Fibroblast of skin of right biceps (primary cell): Measurements from ENCODE around the gene YAE1.
A peak's percentile ranks its signal among the peaks of the same experiment; 100 is the strongest.
"Not testable (repeated sequence)": the region's sequence is repeated elsewhere in the genome, so short reads cannot be mapped to it uniquely, and the experiment has no call there.

Source experiments
- DNase-seq: peaks from one replicate; pipeline ENCODE4 v3.0.0-alpha.2; 2013

Gene YAE1

GRCh38 chr7:39566023-39566921, at the start of gene YAE1:
YAE1 (plus strand) TSS chr7:39566404; CDS start chr7:39566419, 15 bp downstream.
- peak; percentile 80 for DNase-seq

- DNase-seq = no peak
Measured at GRCh38 chr7:39516498-39516897, 49.7 kb upstream of the YAE1 start.

- no peak for DNase-seq
Measured at GRCh38 chr7:39517240-39517639, 49.0 kb upstream of the YAE1 start.

GRCh38 chr7:39525926-39526325, 40.3 kb upstream of the YAE1 start:
- DNase-seq = peak; percentile 24

GRCh38 chr7:39526666-39527065, 39.5 kb upstream of the YAE1 start:
- peak; percentile 18 for DNase-seq

- no peak for DNase-seq
Measured at GRCh38 chr7:39527296-39527695, 38.9 kb upstream of the YAE1 start.

- peak; percentile 35 for DNase-seq
Measured at GRCh38 chr7:39527951-39528350, 38.3 kb upstream of the YAE1 start.

- no peak for DNase-seq
Measured at GRCh38 chr7:39528849-39529248, 37.4 kb upstream of the YAE1 start.

GRCh38 chr7:39529582-39529981, 36.6 kb upstream of the YAE1 start:
- DNase-seq = no peak

GRCh38 chr7:39530971-39531370, 35.2 kb upstream of the YAE1 start:
- DNase-seq = no peak

- DNase-seq = no peak
Measured at GRCh38 chr7:39531818-39532217, 34.4 kb upstream of the YAE1 start.

- no peak for DNase-seq
Measured at GRCh38 chr7:39532832-39533231, 33.4 kb upstream of the YAE1 start.

GRCh38 chr7:39534599-39534998, 31.6 kb upstream of the YAE1 start:
- no peak for DNase-seq

GRCh38 chr7:39535064-39535463, 31.1 kb upstream of the YAE1 start:
- no peak for DNase-seq

GRCh38 chr7:39535720-39536119, 30.5 kb upstream of the YAE1 start:
- DNase-seq = no peak

- DNase-seq = peak; percentile 49
Measured at GRCh38 chr7:39536951-39537350, 29.3 kb upstream of the YAE1 start.

GRCh38 chr7:39539816-39540215, 26.4 kb upstream of the YAE1 start:
- no peak for DNase-seq

- DNase-seq = no peak
Measured at GRCh38 chr7:39540320-39540719, 25.9 kb upstream of the YAE1 start.

- no peak for DNase-seq
Measured at GRCh38 chr7:39541511-39541910, 24.7 kb upstream of the YAE1 start.

GRCh38 chr7:39544774-39545173, 21.4 kb upstream of the YAE1 start:
- not testable (repeated sequence) for DNase-seq

GRCh38 chr7:39547336-39547735, 18.9 kb upstream of the YAE1 start:
- no peak for DNase-seq

GRCh38 chr7:39550411-39550810, 15.8 kb upstream of the YAE1 start:
- DNase-seq = no peak

- no peak for DNase-seq
Measured at GRCh38 chr7:39553436-39553835, 12.8 kb upstream of the YAE1 start.

- peak; percentile 54 for DNase-seq
Measured at GRCh38 chr7:39554583-39555165, 11.5 kb upstream of the YAE1 start.
